Sigmoid colon (tissue), 4 donors: Measurements from ENCODE around the gene MAP4K5.

Experiments
- CTCF ChIP-seq, 4 experiments: fragments of 450-650 bp in 3 of 4; fragments of 200-600 bp in 1 of 4; IDR thresholded peaks; one replicate each; pipeline ENCODE4 v1.5.1; 2016 to 2019; ENCODE audit warnings: antibody characterized with exemption in 4 of 4, mild to moderate bottlenecking in 3 of 4, moderate library complexity in 2 of 4
- EP300 ChIP-seq, 4 donors: sonication (generic); formaldehyde crosslinking; IDR thresholded peaks; one replicate each; pipeline ENCODE4 v1.6.1; 2017; ENCODE audit warnings: antibody characterized with exemption in 4 of 4
- POLR2A ChIP-seq, 2 donors: fragments of 450-650 bp; IDR thresholded peaks; one replicate each; pipeline ENCODE4 v1.6.1; 2016; ENCODE audit warnings: antibody characterized with exemption in 2 of 2, mild to moderate bottlenecking in 2 of 2, moderate library complexity in 2 of 2

- TF ChIP-seq CTCF (IDR thresholded peaks at IDR 0.05) (no peak), EP300 (IDR thresholded peaks at IDR 0.05) (no peak), POLR2A (IDR thresholded peaks at IDR 0.05) (no peak)
These were observed 70.3 kb downstream of the MAP4K5 start for GRCh38 chr14:50462111-50462510.
